Thoracic aorta (tissue), 2 donors: Measurements from ENCODE around the gene ISLR. TPM values are rescaled to one million over a fixed set of nuclear protein-coding genes. Genes with fewer than 3 reads are reported as not detected.

ENCODE experiments used
- ATAC-seq: fragments of 150-250 bp; one replicate; pipeline ENCODE4 v1.8.0; 2017; ENCODE audit warnings: low read depth; ENCODE audit not compliant: insufficient number of reproducible peaks, low FRiP score
- DNase-seq: peaks from one replicate; pipeline ENCODE4 v3.0.0-alpha.2; 2020; ENCODE audit warnings: low spot score
- H3K27ac ChIP-seq, 2 donors: fragments of 200-600 bp; sonication (generic); 1 replicate in 1 of 2; 2 replicates in 1 of 2; pipeline ENCODE4 v1.5.1; 2016; ENCODE audit warnings: mild to moderate bottlenecking in 2 of 2, moderate library complexity in 2 of 2
- H3K27me3 ChIP-seq: fragments of 200-600 bp; sonication (generic); replicated peaks from 2 replicates; pipeline ENCODE4 v1.6.0; 2016; ENCODE audit warnings: mild to moderate bottlenecking; ENCODE audit not compliant: insufficient read depth
- H3K36me3 ChIP-seq: fragments of 200-600 bp; sonication (generic); one replicate; pipeline ENCODE4 v1.5.1; 2016
- H3K4me1 ChIP-seq, 2 donors: fragments of 200-600 bp; sonication (generic); 1 replicate in 1 of 2; 2 replicates in 1 of 2; pipeline versions ENCODE4 v1.5.1 to v1.6.0; 2016; ENCODE audit warnings: low read depth in 2 of 2, mild to moderate bottlenecking in 1 of 2; ENCODE audit not compliant: control insufficient read depth in 1 of 2
- H3K4me3 ChIP-seq: fragments of 200-600 bp; sonication (generic); 2 replicates; pipeline ENCODE4 v1.5.1; 2016; ENCODE audit warnings: mild to moderate bottlenecking
- H3K9me3 ChIP-seq: fragments of 200-600 bp; sonication (generic); 2 replicates; pipeline ENCODE4 v1.5.1; 2016
- total RNA-seq, 2 donors: library from RNA; depleted of rRNA; stranded (reverse); fragments of >200 nt; gene quantifications; one replicate each; pipeline versions ENCODE4 v1.1.0 to v1.2.3, GENCODE V29; 2016
- TF ChIP-seq, protein P1 (sequence below): fragments of 200-600 bp; sonication (generic); IDR thresholded peaks from one replicate; pipeline ENCODE4 v1.5.1; 2019; ENCODE audit warnings: antibody characterized with exemption

ISLR gene
- total RNA-seq, 2 donors from 2014 or later: 76.8 to 323 TPM

DNA sequence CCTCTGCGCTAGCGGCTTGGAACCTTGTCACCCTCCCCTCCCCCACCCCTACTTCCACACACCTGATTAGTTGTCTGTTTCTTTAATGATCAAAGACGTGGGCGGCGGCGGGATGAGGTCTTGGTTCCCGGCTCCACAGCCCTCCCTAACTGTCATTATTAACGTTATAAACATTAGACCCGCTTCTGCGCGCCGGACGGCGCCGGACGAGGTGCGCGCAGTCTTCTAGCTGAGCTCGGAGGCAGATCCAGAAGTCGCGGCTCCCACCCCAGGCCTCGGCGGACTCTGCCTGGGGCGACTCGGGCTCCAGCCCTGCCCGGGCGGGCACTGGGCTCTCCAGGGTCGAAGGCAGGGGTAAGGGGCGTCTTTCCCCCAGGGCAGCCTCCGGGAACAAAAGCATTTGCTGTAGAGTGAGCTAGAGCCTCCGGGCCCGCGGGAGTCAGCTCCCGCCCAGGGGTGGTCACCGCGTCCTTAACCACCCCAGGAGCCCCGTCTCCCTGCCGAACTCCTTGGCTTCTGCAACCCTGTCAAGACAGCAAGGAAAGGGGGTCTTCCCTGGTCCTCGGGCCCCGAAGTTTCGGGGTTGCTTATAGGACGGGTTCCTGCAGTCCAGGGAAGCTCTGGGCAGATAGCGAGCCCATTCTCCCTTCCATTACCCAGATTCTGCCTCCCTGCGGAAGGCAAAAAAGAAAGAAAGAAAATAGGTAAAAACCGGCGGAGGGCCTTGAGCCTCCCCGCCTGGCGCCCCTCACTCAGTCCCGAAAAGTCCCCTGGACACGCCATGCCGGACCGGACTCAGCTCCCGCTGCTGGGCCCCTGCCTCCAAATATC lies 45.3 kb upstream of the ISLR start:
- ATAC-seq: no peak

DNA sequence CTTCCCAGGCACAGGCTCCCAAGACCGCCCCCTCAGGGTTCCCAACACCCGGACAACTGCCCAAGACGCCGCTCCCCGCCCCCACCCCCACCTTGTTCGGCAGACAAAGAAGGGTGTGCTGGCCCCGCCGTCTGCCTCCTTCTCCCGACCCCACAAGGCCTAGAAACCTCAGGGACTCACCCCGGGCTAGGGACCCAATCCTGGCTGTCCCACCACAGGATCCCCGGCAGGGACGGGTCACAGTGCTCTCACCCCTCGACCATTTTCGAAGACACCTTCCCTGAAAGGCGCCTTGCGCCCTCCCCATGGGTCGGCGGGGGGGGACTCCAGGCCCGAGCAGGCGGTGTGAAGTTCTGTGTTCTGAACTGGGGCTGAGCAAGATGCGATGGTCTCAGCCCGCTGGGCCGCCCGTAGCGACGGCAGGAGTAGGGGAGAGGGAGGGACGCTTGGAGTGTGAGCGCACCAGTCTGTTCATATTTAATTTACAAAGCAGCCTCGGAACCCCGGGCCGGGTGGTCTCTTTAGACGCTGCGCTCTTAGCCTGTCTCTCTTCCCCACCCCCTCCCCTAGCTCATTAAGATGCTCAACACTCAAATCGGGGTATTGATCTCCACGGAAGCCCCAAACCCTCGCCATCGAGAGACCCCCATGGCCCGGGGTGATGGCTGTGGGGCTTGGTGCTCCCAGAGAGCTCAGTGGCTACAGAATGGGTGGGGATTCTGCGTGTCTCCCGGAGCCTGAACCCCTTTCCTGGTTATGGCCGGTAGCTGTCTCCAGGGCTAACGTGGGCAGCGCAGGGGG lies 44.5 kb upstream of the ISLR start:
- TF ChIP-seq, protein P1, sequence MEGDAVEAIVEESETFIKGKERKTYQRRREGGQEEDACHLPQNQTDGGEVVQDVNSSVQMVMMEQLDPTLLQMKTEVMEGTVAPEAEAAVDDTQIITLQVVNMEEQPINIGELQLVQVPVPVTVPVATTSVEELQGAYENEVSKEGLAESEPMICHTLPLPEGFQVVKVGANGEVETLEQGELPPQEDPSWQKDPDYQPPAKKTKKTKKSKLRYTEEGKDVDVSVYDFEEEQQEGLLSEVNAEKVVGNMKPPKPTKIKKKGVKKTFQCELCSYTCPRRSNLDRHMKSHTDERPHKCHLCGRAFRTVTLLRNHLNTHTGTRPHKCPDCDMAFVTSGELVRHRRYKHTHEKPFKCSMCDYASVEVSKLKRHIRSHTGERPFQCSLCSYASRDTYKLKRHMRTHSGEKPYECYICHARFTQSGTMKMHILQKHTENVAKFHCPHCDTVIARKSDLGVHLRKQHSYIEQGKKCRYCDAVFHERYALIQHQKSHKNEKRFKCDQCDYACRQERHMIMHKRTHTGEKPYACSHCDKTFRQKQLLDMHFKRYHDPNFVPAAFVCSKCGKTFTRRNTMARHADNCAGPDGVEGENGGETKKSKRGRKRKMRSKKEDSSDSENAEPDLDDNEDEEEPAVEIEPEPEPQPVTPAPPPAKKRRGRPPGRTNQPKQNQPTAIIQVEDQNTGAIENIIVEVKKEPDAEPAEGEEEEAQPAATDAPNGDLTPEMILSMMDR: no peak
- H3K27ac ChIP-seq: no peak overlapping the region
- ATAC-seq: no peak
- peaks cover 40% of the 10 kb centered on the region for H3K27me3 ChIP-seq
- no peaks in the 10 kb centered on the region for H3K9me3 ChIP-seq
- peak overlapping the region; percentile 65 for H3K4me3 ChIP-seq
- DNase-seq: no peak
- H3K4me1 ChIP-seq: peaks cover 18 to 33% of the 10 kb centered on the region in 2 donors
- no peaks in the 10 kb centered on the region for H3K36me3 ChIP-seq

More for the DNA sequence above, 45.3 kb upstream of the ISLR start:
- Histone ChIP-seq H3K4me1 (peaks cover 18 to 33% of the 10 kb centered on the region in 2 donors), H3K4me3 (peak overlapping the region; percentile 65), H3K27ac (no peak overlapping the region), H3K9me3 (no peaks in the 10 kb centered on the region), H3K27me3 (peaks cover 34% of the 10 kb centered on the region), H3K36me3 (no peaks in the 10 kb centered on the region)
- TF ChIP-seq, protein P1: no peak
- DNase-seq: no peak

DNA sequence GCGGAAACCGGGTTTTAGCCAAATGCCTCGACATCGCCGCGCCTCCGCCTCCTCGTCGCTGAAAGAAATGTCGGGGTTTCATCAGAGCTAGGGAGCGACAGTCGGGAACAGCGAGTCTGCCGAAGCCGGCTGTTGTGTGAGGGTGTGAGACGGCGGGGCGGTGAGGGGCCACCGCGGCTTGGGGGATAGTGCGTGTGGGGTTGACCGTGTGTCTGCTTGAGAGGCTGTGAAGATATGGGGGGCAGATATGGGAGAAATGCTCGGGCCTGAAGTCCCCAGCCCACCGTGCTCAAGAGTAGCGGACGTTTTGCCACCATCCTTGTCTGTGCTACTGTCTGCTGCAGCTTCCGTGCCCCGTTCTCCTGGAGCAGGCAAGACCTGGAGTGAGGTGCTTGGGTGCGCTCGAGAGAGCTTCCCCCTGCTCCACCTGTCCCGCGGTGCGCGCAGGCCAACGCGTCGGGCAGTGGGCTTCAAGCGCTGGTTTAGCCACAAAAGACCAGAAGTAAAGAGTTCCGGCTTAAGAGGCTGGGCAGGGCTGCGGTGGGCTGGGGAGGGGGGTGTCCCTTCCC lies 43.8 kb upstream of the ISLR start:
- TF ChIP-seq, protein P1: no peak
- peaks cover 39% of the 10 kb centered on the region for H3K27me3 ChIP-seq
- H3K27ac ChIP-seq: no peak overlapping the region
- H3K4me3 ChIP-seq: peak overlapping the region; percentile 39
- H3K9me3 ChIP-seq: no peaks in the 10 kb centered on the region
- no peak for ATAC-seq
- H3K36me3 ChIP-seq: no peaks in the 10 kb centered on the region
- H3K4me1 ChIP-seq: peaks cover 19 to 33% of the 10 kb centered on the region in 2 donors
- no peak for DNase-seq

DNA sequence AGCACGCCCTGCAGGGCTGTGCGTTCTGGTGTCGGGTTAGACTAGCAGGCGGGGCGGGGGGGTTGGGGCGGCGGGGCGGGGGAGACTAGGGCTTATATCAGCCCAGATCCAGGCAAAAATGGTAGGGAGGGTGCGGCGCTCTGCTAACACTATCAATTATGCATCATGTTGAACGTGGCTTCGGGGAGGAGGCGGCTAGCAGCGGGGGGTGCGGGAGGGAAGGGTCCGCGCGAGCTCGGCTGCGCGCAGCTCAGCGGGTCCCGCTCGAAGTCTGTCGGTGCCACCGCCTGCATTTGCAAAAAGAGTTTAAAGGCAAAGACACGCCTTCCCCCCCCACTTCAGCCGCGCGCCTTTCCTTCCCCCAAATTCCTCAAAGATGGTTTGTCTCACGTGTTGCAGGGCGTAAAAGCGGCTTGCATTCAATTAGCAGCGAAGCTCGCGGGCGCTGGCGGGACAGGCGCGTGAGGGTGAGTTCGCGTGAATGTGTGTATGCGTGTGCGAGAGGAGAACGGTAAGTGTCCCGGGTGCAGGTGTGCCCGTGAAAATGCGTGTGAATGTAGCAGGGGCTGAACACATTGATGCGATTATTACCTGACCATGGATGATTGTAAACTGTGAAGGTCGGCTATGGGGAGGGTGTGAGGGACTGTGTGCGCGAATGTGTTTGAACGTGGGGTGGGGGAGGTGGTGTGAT lies 43.2 kb upstream of the ISLR start, which contains the start of gene ISLR2:
Gene ISLR2 (plus strand): TSS at position 432 of the 694 bp plus-strand sequence. CDS start 2,169 bp downstream, outside the sequence.
- TF ChIP-seq, protein P1: no peak
- Histone ChIP-seq H3K27me3 (peaks cover 45% of the 10 kb centered on the region), H3K9me3 (no peaks in the 10 kb centered on the region), H3K27ac (no peak within 1 kb of the TSS), H3K36me3 (no peaks in the 10 kb centered on the region), H3K4me3 (peak within 1 kb of the TSS; percentile 39), H3K4me1 (peaks cover 23 to 33% of the 10 kb centered on the region in 2 donors)
- no peak for ATAC-seq
- no peak for DNase-seq
